CD4-positive, alpha-beta T cell treated with Interleukin-12 subunit alpha and Interleukin-12 subunit beta, for 1 hour (primary cell): ENCODE measurements around the gene WARS2.

Experiments used
- DNase-seq: peaks from one replicate; pipeline ENCODE4 v3.0.0-alpha.2; 2020

Gene WARS2

GRCh38 chr1:119081700-119082099, 58.8 kb downstream of the WARS2 start:
- no peak for DNase-seq

- no peak for DNase-seq
These were observed 59.2 kb downstream of the WARS2 start for GRCh38 chr1:119081267-119081666.

GRCh38 chr1:119080586-119080985, 59.9 kb downstream of the WARS2 start:
- no peak for DNase-seq

- no peak for DNase-seq
These were observed 60.6 kb downstream of the WARS2 start for GRCh38 chr1:119079881-119080280.

GRCh38 chr1:119075614-119076013, 64.8 kb downstream of the WARS2 start:
- no peak for DNase-seq

GRCh38 chr1:119071321-119071720, 69.1 kb downstream of the WARS2 start:
- DNase-seq: no peak

- no peak for DNase-seq
These were observed 70.8 kb downstream of the WARS2 start for GRCh38 chr1:119069682-119070081.

- no peak for DNase-seq
These were observed 72.0 kb downstream of the WARS2 start for GRCh38 chr1:119068427-119068826.

GRCh38 chr1:119061700-119062099, 78.8 kb downstream of the WARS2 start:
- DNase-seq: no peak

- DNase-seq: no peak
These were observed 84.9 kb downstream of the WARS2 start for GRCh38 chr1:119055568-119055967.

- no peak for DNase-seq
These were observed 86.5 kb downstream of the WARS2 start for GRCh38 chr1:119053917-119054316.

GRCh38 chr1:119052267-119052666, 88.2 kb downstream of the WARS2 start:
- DNase-seq: no peak

GRCh38 chr1:119048624-119049404, 91.6 kb downstream of the WARS2 start:
- no peak for DNase-seq

- DNase-seq: no peak
These were observed 93.5 kb downstream of the WARS2 start for GRCh38 chr1:119046785-119047438.

GRCh38 chr1:119046429-119046784, 94.0 kb downstream of the WARS2 start:
- DNase-seq: no peak

GRCh38 chr1:119045096-119045746, 95.2 kb downstream of the WARS2 start:
- no peak for DNase-seq

GRCh38 chr1:119040906-119041305, 99.5 kb downstream of the WARS2 start:
- DNase-seq: no peak

GRCh38 chr1:119040489-119040888, 100.0 kb downstream of the WARS2 start:
- no peak for DNase-seq

GRCh38 chr1:119038363-119038762, 102.1 kb downstream of the WARS2 start:
- DNase-seq: no peak

GRCh38 chr1:119034359-119034758, 106.1 kb downstream of the WARS2 start:
- DNase-seq: no peak

- DNase-seq: no peak
These were observed 107.5 kb downstream of the WARS2 start for GRCh38 chr1:119032986-119033385.

GRCh38 chr1:119027759-119028158, 112.7 kb downstream of the WARS2 start:
- no peak for DNase-seq

- no peak for DNase-seq
These were observed 113.5 kb downstream of the WARS2 start for GRCh38 chr1:119026956-119027355.

GRCh38 chr1:119015547-119015946, 124.9 kb downstream of the WARS2 start:
- DNase-seq: no peak
